Measurements from ENCODE around the gene SDF4.
A peak's percentile ranks its signal among the peaks of the same experiment; 100 is the strongest.

The SDF4 gene

GRCh38 chr1:1169429-1170214 lies 62.2 kb downstream of the SDF4 start:
- Histone ChIP-seq H3K14ac (ENCODE audit: low read length) (peak overlapping the region; percentile 98), H2BK15ac (ENCODE audit: low read length) (peak overlapping the region; percentile 98), H4K91ac (ENCODE audit: low read depth, low read length, poor library complexity) (no peak overlapping the region), H3K9ac (ENCODE audit: low read depth, low read length, poor library complexity) (peak overlapping the region; percentile 44), H3K4me1 (ENCODE audit: control insufficient read depth in 2 of 2, insufficient read depth in 1 of 2, low read depth in 1 of 2, low read length in 2 of 2) (peaks cover 20 to 37% of the 10 kb centered on the region in 2 donors), H3K27me3 (ENCODE audit: control insufficient read depth in 3 of 3, insufficient read depth in 3 of 3, low read depth in 1 of 3, low read length in 3 of 3) (peaks cover 0 to 33% (median 8%) of the 10 kb centered on the region in 3 experiments), H3K4ac (ENCODE audit: low read length) (peak overlapping the region; percentile 84), H3K4me3 (ENCODE audit: low read length in 2 of 2) (no peak overlapping the region), H3K36me3 (replicated peaks in 1 of 2; ENCODE audit: control insufficient read depth in 2 of 2, insufficient read depth in 2 of 2, low read length in 2 of 2) (no peaks in the 10 kb centered on the region), H2BK5ac (ENCODE audit: low read length) (peak overlapping the region; percentile 39), H3K27ac (replicated peaks; ENCODE audit: low read length) (no peak overlapping the region), H3K4me2 (ENCODE audit: insufficient read depth, low read length, poor library complexity, severe bottlenecking) (no peak overlapping the region), H2BK12ac (ENCODE audit: low read length) (peak overlapping the region; percentile 90), H3K23ac (ENCODE audit: low read depth, low read length, poor library complexity) (peak overlapping the region; percentile 73), H3K79me1 (ENCODE audit: low read depth, low read length) (no peaks in the 10 kb centered on the region), H2AFZ (ENCODE audit: low read length) (peak overlapping the region; percentile 49), H3K18ac (ENCODE audit: low read length) (peak overlapping the region; percentile 92), H2BK120ac (ENCODE audit: low read depth, low read length) (peak overlapping the region; percentile 87), H2AK5ac (ENCODE audit: low read depth, low read length) (peak overlapping the region; percentile 99), H4K8ac (ENCODE audit: low read depth, low read length) (peak overlapping the region; percentile 65), H3K9me3 (replicated peaks in 1 of 2; ENCODE audit: control insufficient read depth in 2 of 2, insufficient read depth in 1 of 2, low read depth in 1 of 2, low read length in 2 of 2) (no peaks in the 10 kb centered on the region)
- no CpG with 5 or more reads among the region's 32 CpGs for WGBS, 2 donors (ENCODE audit: extremely low coverage in 2 of 2, insufficient read length in 2 of 2, insufficient replicate concordance in 1 of 2)
- DNase-seq (ENCODE audit: low spot score), result no peak

DNA sequence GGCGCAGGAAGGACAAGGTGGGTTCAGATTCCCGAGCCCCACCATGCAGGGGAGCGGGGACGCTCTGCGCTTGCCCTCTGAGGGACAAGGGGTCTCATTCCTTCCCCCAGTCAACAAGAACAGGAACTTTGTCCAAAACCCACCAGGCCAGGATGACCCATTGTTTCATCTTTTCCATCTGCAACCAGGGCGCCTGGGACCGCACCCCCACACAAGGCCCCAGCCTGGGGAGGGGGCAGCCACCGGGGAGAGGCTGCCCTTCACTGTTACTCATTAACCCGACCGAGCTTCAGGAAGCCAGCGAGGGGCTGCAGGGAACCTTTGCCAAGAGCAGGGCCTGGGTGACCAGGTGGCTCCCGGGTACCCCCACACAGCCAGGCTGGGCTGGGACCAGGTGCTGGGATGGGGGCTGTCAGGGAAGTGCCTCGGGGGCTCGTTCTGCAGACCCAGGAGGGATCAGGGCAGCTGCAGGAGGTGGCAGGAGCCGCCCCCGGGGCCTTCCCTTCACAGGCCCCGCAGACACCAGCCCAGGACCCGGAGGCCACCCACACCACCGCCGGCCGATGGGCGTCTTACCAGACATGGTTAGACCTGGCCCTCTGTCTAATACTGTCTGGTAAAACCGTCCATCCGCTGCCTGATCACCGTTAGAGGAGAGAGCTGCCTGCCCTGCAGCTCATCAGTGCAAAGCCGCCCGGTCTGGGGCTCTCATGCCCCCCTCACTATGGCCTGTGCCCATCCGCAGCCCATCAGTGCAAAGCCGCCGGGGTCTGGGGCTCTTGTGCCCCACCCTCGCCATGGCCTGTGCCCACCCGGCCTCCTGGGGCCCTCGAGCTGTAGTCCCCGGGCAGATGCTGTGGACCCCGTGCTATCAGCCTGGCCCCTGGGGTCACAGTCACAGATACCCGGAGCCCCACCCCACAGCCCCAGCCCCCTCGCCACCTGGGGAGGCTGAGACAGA lies 63.1 kb downstream of the SDF4 start:
- no peaks in the 10 kb centered on the region for H3K79me1 ChIP-seq (ENCODE audit: low read depth, low read length)
- peaks cover 15 to 33% of the 10 kb centered on the region in 2 donors for H3K4me1 ChIP-seq (ENCODE audit: control insufficient read depth in 2 of 2, insufficient read depth in 1 of 2, low read depth in 1 of 2, low read length in 2 of 2)
- no peak overlapping the region for H3K4me3 ChIP-seq (ENCODE audit: low read length in 2 of 2)
- no peak overlapping the region for H2AFZ ChIP-seq (ENCODE audit: low read length)
- no peaks in the 10 kb centered on the region for H3K36me3 ChIP-seq (replicated peaks in 1 of 2; ENCODE audit: control insufficient read depth in 2 of 2, insufficient read depth in 2 of 2, low read length in 2 of 2)
- peak overlapping the region; percentile 64 for H3K18ac ChIP-seq (ENCODE audit: low read length)
- H3K23ac ChIP-seq (ENCODE audit: low read depth, low read length, poor library complexity), result peak overlapping the region; percentile 31
- peak overlapping the region; percentile 39 for H2BK5ac ChIP-seq (ENCODE audit: low read length)
- H3K9ac ChIP-seq (ENCODE audit: low read depth, low read length, poor library complexity), result no peak overlapping the region
- H4K91ac ChIP-seq (ENCODE audit: low read depth, low read length, poor library complexity), result no peak overlapping the region
- no peaks in the 10 kb centered on the region for H3K9me3 ChIP-seq (replicated peaks in 1 of 2; ENCODE audit: control insufficient read depth in 2 of 2, insufficient read depth in 1 of 2, low read depth in 1 of 2, low read length in 2 of 2)
- no peak overlapping the region for H4K8ac ChIP-seq (ENCODE audit: low read depth, low read length)
- H2BK120ac ChIP-seq (ENCODE audit: low read depth, low read length), result no peak overlapping the region
- H3K27me3 ChIP-seq (ENCODE audit: control insufficient read depth in 3 of 3, insufficient read depth in 3 of 3, low read depth in 1 of 3, low read length in 3 of 3), result peaks cover 0 to 30% (median 10%) of the 10 kb centered on the region in 3 experiments
- peak overlapping the region; percentile 99 for H2AK5ac ChIP-seq (ENCODE audit: low read depth, low read length)
- no peak overlapping the region for H2BK12ac ChIP-seq (ENCODE audit: low read length)
- no peak overlapping the region for H3K4me2 ChIP-seq (ENCODE audit: insufficient read depth, low read length, poor library complexity, severe bottlenecking)
- H3K27ac ChIP-seq (replicated peaks; ENCODE audit: low read length), result no peak overlapping the region
- WGBS, 2 donors (ENCODE audit: extremely low coverage in 2 of 2, insufficient read length in 2 of 2, insufficient replicate concordance in 1 of 2), result no CpG with 5 or more reads among the region's 37 CpGs
- no peak for DNase-seq (ENCODE audit: low spot score)
- H2BK15ac ChIP-seq (ENCODE audit: low read length), result peak overlapping the region; percentile 98
- no peak overlapping the region for H3K14ac ChIP-seq (ENCODE audit: low read length)
- H3K4ac ChIP-seq (ENCODE audit: low read length), result no peak overlapping the region

GRCh38 chr1:1167841-1168450 lies 63.9 kb downstream of the SDF4 start:
- Histone ChIP-seq H3K9me3 (replicated peaks in 1 of 2; ENCODE audit: control insufficient read depth in 2 of 2, insufficient read depth in 1 of 2, low read depth in 1 of 2, low read length in 2 of 2) (no peaks in the 10 kb centered on the region), H3K4me1 (ENCODE audit: control insufficient read depth in 2 of 2, insufficient read depth in 1 of 2, low read depth in 1 of 2, low read length in 2 of 2) (peaks cover 10 to 27% of the 10 kb centered on the region in 2 donors), H3K27ac (replicated peaks; ENCODE audit: low read length) (no peak overlapping the region), H3K79me1 (ENCODE audit: low read depth, low read length) (no peaks in the 10 kb centered on the region), H3K36me3 (replicated peaks in 1 of 2; ENCODE audit: control insufficient read depth in 2 of 2, insufficient read depth in 2 of 2, low read length in 2 of 2) (no peaks in the 10 kb centered on the region), H2BK15ac (ENCODE audit: low read length) (peak overlapping the region; percentile 96), H3K27me3 (ENCODE audit: control insufficient read depth in 3 of 3, insufficient read depth in 3 of 3, low read depth in 1 of 3, low read length in 3 of 3) (peaks cover 0 to 22% (median 14%) of the 10 kb centered on the region in 3 experiments), H4K91ac (ENCODE audit: low read depth, low read length, poor library complexity) (no peak overlapping the region), H2AFZ (ENCODE audit: low read length) (no peak overlapping the region), H2BK12ac (ENCODE audit: low read length) (peak overlapping the region; percentile 90), H3K23ac (ENCODE audit: low read depth, low read length, poor library complexity) (no peak overlapping the region), H3K4me2 (ENCODE audit: insufficient read depth, low read length, poor library complexity, severe bottlenecking) (no peak overlapping the region), H2BK120ac (ENCODE audit: low read depth, low read length) (peak overlapping the region; percentile 56), H2AK5ac (ENCODE audit: low read depth, low read length) (peak overlapping the region; percentile 94), H3K18ac (ENCODE audit: low read length) (peak overlapping the region; percentile 71), H3K14ac (ENCODE audit: low read length) (no peak overlapping the region), H4K8ac (ENCODE audit: low read depth, low read length) (no peak overlapping the region), H2BK5ac (ENCODE audit: low read length) (peak overlapping the region; percentile 75), H3K4me3 (ENCODE audit: low read length in 2 of 2) (no peak overlapping the region), H3K4ac (ENCODE audit: low read length) (peak overlapping the region; percentile 6), H3K9ac (ENCODE audit: low read depth, low read length, poor library complexity) (no peak overlapping the region)
- DNase-seq (ENCODE audit: low spot score), result no peak
- WGBS, 2 donors (ENCODE audit: extremely low coverage in 2 of 2, insufficient read length in 2 of 2, insufficient replicate concordance in 1 of 2), result no CpG with 5 or more reads among the region's 36 CpGs

Data from neuronal stem cell (in vitro differentiated cells).